GM18499 (cell line): ENCODE data around the gene PLOD1.
A peak's percentile ranks its signal among the peaks of the same experiment; 100 is the strongest.
"Not testable (repeated sequence)": the region's sequence is repeated elsewhere in the genome, so short reads cannot be mapped to it uniquely, and the experiment has no call there.

Experiments
- ATAC-seq: cut with Tn5 transposase; IDR thresholded peaks from one replicate; pipeline ENCODE4 v1.9.1; 2021; ENCODE audit warnings: moderate number of reproducible peaks; ENCODE audit not compliant: insufficient read depth, unreplicated experiment

The PLOD1 gene

DNA sequence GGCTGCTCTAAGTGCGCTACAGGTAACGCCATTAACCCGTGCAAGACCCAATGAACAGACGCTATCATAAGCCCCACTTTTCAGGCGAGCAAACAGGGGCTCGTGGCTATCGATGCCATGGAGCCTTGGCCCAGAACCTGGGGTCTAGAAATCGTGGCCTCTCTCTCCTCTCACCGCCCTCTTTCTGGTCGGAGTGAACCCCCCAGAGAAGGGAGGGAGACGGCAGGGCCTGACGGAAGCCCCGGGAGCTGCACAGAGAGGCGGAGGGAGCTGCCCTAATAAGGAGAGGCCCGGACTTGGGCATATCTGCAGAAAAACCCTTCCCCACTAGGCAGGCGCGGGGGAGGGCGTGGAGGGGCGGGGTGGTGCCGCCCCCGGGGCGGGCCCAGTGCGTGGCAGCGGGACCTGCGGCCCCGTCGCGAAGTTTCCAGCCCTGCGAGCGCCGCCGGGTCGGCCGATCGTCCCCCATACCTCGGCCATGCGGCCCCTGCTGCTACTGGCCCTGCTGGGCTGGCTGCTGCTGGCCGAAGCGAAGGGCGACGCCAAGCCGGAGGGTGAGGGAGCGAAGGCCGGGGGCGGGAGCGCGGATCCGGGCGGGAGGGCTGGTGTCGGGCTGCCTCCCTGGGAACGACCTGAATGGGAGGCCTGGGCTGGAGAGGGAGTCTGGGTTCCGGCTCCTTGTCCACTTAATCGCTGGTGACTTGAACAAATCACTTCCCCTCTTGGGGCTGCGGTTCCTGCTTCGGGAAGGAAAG is at the start of gene PLOD1:
PLOD1 (plus strand) TSS at position 416 of the 755 bp plus-strand sequence; CDS start at position 479, 63 bp downstream.
- no peak for ATAC-seq

DNA sequence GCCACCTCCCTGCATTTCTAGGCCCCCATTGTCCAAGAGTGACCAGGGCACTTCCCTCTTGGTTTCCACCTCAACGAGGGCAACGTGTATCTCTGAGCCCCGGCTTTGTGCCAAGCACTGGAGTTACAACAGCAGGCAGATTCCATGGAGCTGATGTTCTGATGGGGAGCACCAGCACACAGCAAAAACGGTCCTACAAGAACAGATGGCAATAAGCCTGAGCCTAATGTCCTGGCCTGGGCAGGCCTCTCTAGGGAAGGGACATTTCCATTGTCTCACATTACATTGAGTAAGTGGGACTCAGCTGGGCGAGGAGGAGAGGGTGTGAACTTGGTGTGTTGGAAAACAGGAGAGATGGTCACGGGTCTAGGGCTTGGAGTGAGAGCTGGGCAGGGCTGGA is 48.6 kb upstream of the PLOD1 start:
- no peak for ATAC-seq

DNA sequence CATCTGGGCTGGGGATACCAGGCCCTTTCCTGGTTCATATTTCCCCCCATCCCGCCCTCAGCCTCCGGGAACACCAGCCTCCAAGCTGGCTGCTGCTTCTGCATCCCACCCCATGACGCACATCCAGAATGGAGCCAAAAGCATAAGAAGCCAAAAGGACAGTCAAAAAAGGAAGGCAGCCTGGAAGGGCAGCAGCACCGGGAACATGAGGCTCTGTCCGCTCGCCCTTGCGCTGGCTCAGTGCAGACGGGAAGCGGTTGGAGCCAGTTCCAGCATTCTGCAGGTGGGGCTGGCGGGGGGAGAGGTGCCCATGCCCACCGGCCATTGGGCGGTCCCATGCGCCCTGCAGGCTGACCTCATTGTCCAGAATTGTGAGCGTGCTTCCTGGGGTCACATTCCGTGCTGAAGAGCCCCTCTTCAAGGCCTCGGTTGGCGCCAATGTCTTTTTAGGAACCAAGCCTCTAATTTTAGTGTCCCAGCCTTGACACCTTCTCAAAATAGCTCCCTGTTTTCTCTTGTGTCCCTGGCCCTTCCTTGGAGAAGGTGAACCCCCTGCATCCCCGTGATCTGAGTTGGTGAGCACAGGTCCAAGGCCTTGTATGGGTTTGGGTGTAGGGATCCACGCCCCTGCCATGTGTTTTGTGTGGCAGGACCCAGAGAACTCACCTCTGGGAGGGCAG is 47.4 kb upstream of the PLOD1 start:
- no peak for ATAC-seq

DNA sequence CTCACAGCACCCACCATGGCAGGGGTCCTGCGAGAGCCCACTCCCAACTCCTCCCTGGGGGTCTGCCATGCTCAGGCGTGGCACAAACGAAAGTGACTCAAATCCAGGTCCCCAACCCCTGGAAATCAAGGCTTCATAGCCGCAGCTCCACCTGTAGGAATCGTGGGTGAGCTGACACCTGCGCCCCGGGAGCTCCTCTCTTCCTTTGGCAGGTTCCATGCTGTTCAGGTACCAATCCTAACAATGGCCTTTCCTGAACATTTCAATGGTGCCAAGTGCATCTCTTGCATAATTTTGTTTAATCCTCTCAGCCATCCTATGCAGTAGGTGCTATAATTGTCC is 46.9 kb upstream of the PLOD1 start:
- no peak for ATAC-seq

DNA sequence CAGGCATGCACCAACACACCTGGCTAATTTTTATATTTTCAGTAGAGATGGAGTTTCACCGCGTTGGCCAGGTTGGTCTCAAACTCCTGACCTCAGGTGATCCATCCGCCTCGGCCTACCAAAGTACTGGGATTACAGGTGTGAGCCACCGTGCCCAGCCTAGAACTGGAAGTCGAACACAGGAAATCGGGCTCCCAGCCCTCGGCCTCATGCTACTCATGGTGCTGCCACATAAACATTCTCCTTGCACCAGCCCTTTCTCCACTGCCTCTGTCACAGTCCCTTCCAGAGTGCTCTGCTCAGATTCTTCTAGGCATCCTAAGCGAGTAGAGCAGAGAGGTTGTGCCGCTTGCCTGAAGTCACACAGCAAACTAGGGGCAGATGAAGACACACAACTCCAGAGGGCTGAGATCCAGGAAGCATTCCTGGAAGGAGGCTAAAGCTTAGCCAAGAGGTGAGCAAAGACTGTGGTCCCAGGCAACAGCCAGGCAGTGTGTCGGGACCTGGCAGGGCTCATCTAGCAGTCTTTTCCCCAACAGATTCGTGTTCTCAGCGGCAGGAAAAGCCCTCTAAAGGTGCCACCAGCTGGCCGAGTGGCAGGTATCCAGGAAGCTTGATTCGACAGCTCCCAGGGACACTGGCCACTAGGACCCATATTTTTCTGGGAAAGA is 46.2 kb upstream of the PLOD1 start:
- ATAC-seq, result no peak

DNA sequence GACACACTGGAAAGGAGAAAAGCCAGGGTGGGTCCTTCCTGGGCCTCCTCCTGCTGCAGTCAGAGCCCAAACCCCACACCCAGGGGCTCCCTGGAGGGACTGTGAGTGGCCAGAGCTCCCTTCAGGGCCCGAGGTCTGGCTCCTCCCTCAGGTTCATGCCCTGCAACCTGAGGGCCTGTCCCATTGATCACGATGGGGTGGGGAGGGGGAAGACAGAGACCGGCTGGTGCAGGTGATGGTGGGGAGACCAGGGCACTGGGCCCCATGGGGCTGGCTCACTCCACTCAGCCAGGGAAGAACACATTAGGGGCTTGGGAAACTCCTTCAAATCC is 45.7 kb upstream of the PLOD1 start:
- ATAC-seq, result no peak

DNA sequence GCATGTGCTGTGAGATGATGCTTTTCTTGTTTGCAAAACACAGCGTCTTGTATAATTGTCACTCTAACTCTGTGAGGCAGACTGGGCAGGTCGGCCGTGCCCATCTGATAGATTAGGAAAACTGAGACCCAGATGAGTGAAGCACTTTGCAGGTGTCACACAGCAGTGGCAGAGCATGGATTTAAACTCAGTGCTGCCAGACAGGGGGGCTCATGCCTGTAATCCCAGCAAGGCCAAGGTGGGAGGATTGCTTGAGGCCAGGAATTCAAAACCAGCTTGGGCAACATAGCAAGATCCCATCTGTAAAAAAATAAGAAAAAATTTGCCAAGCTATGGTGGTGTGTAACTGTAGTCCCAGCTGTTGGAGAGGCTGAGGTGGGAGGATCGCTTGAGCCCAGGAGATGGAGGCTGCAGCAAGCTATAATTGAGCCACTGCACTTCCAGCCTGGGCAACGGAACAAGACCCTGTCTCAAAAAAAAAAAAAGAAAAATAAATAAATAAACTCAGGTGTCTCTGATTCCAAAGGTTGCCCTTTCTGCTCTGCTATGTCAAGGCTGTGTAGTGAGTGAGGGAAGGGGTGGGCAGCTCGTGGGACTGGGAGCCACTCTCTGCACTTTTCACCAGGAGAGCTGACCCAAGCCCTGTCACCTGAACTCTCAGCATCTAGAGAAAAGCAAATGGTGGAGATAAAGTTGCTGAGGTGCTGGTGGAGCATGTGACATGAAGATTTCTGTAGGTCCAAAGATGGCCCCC is 42.9 kb upstream of the PLOD1 start:
- no peak for ATAC-seq

DNA sequence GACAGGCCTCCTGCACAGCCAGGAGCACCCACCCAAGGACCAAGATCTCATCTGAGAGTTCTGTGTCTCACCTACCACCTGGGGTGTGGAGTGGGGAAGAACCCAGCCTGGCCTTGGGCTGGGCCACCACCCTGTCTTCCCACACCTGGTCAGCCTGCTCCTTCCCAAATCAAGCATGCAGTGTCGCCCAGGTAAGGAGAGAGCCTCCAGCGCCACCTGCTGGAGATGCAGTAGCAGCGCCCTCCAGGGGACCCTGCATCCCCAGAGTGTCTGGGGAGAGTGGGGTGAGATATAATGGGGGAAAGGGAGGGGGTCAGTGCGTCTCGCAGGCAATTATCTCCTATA is 40.6 kb upstream of the PLOD1 start:
- ATAC-seq, result no peak

DNA sequence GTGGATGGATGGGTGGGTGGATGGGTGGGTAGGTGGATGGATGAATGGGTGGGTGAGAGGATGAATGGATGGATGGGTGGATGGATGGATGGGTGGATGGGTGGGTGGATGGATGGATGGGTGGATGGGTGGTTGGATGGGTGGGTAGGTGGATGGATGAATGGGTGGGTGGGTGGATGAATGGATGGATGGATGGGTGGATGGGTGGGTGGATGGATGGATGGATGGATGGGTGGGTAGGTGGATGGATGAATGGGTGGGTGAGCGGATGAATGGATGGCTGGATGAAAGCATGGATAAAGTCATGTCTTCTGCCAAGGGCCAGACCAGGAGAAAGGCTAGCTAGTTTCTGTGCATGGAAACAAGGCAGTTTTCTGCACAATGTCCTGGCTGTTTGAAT is 40.0 kb upstream of the PLOD1 start:
- ATAC-seq, result not testable (repeated sequence)

DNA sequence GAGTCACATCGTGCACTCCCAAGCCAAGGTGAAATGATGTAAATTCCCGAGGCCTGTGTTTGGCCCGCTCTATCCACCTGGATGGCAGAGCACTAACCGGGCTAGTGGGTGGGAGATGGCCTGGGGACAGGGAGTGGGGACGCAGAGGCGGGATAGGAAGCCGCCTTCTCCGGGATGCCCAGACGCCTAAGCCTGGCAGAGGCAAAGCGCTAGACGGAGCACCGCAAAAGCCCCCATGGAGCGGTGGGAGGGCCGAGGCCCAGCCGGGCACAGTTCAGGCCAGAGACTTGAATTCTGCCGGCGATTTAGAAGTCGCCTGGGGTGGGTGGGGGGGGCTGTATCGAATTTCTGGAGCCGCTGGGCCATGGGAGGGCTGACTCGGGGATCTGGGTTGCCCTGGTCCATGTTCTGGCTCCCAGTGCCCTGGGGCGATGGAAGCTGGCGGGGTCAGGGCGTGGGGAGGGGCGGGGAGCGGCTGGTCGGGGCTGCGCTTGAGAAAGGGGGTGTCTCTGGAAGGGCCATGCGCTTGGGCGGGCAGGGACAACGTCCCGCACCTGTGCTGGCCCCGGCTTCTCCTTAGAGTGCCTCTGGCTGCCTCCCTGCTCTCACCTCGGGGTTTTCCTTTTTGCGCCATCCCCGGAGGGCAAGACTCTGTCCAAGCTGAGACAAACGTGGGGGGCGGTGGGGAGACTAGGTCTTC is 36.3 kb upstream of the PLOD1 start:
- ATAC-seq, result no peak

DNA sequence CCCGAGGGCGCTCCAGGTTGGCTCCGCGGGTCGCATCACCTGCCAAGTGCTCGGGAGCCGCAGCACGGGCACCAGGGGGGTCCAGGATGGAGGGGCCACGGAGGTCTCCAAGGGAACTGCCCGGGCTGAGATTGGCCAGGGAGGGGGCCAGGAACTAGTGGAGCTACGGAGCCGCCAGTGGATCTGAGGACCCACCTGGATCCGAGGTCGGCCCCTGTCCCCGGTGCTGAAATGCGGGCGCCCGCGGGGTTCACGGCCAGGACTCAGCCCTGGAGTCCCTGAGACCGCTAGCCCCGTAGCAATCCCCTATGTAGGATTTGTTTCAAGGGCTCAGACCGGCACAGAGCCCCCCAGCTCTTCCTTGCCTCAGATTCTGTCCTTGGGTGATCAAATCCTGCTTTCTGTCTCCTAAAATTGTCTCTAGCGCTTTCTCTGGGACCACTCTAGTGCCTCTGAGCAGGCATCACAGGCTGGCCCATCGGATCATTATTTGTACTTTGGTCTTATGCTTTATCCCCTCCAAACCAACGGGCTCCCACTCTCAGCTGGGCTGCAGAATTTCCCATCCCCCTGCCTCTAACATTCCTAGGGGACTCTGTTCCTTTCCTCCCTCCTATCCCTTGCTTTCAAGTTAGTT is 35.6 kb upstream of the PLOD1 start:
- no peak for ATAC-seq

DNA sequence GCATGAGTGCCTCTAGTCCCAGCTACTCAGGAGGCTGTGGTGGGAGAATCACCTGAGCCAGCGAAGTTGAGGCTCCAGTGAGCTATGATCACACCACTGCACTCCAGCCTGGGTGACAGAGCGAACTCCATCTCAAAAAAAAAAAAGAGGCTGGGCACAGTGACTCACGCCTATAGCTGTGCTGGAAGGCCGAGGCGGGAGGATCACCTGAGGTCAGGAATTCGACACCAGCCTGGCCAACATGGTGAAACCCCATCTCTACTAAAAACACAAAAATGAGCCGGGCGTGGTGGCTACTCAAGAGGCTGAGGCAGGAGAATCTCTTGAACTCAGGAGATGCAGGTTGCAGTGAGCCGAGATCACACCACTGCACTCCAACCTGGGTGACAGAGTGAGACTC is 33.1 kb upstream of the PLOD1 start:
- not testable (repeated sequence) for ATAC-seq

DNA sequence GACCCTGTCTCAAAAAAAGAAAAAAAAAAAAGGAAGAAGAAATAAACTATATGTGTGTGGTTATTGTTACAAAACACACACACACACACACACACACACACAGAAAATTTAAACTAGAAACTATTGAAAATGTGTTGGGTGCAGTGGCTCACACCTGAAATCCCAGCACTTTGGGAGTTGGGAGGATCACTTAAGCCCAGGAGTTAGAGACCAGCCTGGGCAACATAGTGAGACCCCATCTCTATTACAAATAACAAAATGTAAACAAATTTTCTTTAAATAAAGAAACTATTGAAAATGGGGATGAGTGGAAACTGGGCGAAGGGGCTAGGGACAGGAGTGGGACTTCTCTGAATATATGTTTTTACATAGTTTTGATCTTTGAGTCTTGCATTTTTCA is 31.3 kb upstream of the PLOD1 start:
- ATAC-seq, result no peak

DNA sequence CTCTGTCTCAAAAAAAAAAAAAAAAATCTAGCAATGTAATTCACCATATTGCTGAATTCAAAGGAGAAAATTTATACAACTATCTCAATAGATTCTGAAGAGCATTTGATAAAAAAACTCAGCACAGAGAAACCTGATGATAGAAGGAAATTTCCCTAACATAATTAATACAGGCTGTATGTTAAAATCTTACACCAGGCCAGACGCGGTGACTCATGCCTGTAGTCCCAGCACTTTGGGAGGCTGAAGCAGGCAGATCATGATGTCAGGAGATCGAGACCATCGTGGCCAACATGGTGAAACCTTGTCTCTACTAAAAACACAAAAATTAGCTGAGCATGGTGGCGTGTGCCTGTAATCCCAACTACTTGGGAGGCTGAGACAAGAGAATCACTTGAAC is 30.4 kb upstream of the PLOD1 start:
- ATAC-seq, result not testable (repeated sequence)

DNA sequence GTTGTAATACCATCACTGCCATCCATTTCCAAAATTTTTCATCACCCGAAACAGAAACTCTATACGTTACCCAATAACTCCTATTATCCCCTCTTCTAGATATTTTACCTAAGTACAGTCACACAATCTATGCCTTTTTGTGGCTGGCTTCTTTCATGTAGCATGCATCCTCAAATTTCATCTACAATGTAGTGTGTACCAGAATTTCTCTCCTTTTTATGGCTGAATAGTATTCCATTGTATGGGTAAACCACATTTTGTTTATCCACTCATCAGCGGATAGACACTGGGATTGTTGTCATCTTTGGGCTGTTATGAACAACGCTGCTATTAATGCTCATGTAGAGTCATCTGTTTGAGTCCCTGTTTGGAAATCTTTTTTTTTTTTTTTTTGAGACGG is 29.5 kb upstream of the PLOD1 start:
- ATAC-seq, result no peak

DNA sequence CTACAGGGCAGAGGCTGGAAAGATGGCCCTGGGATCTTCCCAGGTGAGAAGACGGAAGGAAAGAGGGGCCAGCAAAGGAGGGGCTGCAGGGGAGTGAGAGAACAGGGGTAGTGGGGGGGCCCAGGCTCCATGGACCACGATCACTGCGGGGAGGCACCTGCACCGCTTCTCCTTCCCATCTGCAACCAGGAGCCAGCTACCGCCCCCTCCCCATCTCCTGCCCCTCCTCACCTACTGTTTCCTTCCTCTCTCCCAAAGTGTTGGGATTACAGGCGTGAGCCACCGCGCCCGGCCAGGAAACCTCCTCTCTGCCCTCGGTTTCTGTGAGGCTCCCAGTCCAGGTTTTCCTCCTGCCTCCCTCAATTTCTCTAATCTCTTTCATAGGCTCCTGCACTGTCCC is 27.6 kb upstream of the PLOD1 start:
- ATAC-seq, result no peak

DNA sequence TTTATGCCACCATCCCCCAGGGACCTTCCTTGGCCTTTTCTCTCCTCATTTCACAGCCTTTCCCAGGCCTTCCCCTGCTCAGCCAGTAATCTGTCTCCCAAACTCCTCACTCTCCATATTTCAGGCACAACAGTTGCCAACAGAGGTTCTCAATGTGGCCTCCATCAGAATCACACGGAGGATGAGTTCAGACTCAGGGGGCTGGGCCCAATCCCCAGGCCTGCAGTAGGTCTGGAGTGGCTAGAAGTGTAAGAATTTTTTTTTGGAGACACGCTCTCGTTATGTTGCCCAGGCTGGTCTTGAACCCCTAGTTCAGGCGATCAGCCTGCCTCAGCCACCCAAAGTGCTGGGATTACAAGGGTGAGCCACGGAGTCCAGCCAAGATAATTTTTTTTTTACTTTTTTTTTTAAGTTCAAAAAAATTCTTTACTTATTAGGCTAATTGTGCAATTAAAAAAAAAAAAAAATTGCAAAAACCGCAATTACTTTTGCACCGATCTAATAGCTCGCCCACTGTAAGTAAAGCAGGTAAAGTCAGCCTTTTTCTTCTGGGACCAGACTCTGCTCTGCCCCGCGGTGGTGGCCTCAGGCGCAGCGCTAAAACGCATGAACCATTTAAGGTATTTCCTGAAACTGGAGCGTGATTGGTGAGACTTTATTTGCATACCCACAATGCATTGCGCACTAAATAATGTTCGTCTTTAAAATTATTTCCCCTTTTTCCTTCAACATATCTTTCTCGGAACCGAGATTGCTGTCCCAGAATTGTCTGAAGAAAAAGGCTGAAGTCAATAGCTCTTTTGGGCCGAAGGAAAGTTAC is 27.0 kb upstream of the PLOD1 start:
- peak; percentile 26 for ATAC-seq

DNA sequence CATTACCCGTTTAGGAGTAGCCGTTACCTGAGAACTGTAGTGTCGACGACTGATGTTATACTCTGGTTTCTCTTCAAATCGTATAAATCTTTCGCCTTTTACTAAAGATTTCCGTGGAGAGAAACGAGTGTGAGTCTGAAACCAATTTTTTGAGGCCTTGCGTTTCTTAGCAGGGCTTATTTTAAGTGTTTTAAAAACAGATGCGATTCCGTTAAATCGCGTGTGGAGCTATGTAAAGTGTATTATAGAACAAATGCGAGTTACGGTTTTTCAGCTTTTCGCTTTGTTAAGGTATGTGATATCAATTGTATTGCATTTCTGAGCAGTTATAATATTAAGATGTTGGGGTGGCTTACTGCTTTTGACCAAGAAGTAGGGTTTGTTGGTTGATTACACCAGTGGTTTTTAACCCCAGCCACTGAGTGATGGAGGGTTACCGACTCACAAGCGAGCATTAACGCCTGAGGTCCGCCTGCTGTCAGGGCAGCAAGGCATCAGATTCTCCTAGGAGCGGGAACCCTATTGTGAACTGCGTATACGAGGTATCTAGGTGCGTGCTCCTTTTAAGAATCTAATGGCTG is 26.3 kb upstream of the PLOD1 start:
- peak; percentile 38 for ATAC-seq

DNA sequence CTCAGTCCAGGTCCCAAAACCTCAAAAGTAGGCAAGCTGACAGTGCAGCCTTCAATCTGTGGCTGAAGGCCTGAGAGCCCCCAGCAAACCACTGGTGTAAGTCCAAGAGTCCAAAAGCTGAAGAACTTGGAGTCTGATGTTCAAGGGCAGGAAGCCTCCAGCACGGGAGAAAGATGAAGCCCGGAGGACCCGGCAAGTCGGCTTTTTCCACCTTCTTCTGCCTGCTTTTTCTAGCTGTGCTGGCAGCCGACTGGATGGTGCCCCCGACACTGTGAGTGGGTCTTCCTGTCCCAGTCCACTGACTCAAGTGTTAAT is 23.6 kb upstream of the PLOD1 start:
- not testable (repeated sequence) for ATAC-seq
